Measurements from ENCODE around the gene ZNF397. TPM values are rescaled to one million over a fixed set of nuclear protein-coding genes. Genes with fewer than 3 reads are reported as not detected.

The ZNF397 gene
- total and polyA plus RNA-seq, 4 donors, result 12.2 to 53.8 (median 17.1) TPM

- Histone ChIP-seq H3K4me1 (ENCODE audit: control insufficient read depth in 5 of 5, insufficient read depth in 5 of 5, low read length in 5 of 5) (peaks cover 0 to 3% (median 0%) of the 10 kb centered on the region in 5 donors), H3K27me3 (ENCODE audit: control insufficient read depth in 3 of 3, insufficient read depth in 3 of 3, low read length in 2 of 3) (no peaks in the 10 kb centered on the region), H3K36me3 (ENCODE audit: control insufficient read depth in 4 of 4, insufficient read depth in 4 of 4, low read length in 4 of 4) (peaks cover 5 to 13% (median 9%) of the 10 kb centered on the region in 4 donors), H3K27ac (ENCODE audit: low read depth in 1 of 2, low read length in 1 of 2) (no peak overlapping the region), H3K9me3 (ENCODE audit: control insufficient read depth in 4 of 4, insufficient read depth in 3 of 4, low read length in 3 of 4) (peaks cover 0 to 2% (median under 1%) of the 10 kb centered on the region in 4 donors), H3K9ac (ENCODE audit: insufficient read depth in 1 of 2, low read length in 2 of 2) (no peak overlapping the region), H3K4me3 (no peak overlapping the region)
- ATAC-seq (ENCODE audit: insufficient read depth, low FRiP score) (no peak), DNase-seq (no peak)
- TF ChIP-seq CTCF (IDR thresholded peaks at IDR 0.05; ENCODE audit: control extremely low read depth, extremely low read depth), result no peak
- 88 to 94% methylated on average over 2 of the region's 2 CpGs for WGBS, 2 donors
Observed at GRCh38 chr18:35264409-35264808, 23.6 kb downstream of the ZNF397 start.

DNA sequence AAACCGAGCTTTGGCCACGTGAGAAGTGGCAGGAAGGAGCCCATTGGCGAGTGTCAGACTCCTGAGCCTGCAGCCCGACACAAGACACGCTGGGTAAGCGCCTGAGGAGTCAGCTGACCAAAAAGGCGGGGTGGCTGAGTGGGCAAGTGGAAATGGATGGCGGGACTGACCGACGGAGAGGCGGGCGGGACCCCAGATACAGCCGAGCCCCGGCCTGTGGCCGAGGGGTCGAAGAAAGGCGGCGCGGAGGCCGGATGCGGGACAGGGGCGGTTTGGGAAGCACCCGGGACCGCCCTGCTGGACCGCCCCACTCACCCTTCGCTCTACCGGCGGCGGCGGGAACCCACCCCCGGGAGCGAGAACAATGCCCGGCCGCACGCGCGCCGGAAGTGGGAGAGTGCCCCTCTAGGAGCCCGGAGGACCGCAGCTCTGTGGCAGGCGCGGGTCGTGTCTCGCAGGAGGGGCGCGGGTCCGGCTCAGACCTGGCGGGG, 26.4 kb downstream of the ZNF397 start:
- peaks cover 0 to 3% (median 0%) of the 10 kb centered on the region in 5 donors for H3K4me1 ChIP-seq (ENCODE audit: control insufficient read depth in 5 of 5, insufficient read depth in 5 of 5, low read length in 5 of 5)
- ATAC-seq (ENCODE audit: insufficient read depth, low FRiP score) (peak; percentile 98), DNase-seq (peak; percentile 91 to 94 (median 93))
- peak overlapping the region; percentile 71 for H3K4me3 ChIP-seq
- 0 to 1% methylated on average over 47 to 48 of the region's 48 CpGs for WGBS, 2 donors
- TF ChIP-seq CTCF (IDR thresholded peaks at IDR 0.05; ENCODE audit: control extremely low read depth, extremely low read depth), result no peak
- peaks cover 2 to 11% (median 6%) of the 10 kb centered on the region in 4 donors for H3K36me3 ChIP-seq (ENCODE audit: control insufficient read depth in 4 of 4, insufficient read depth in 4 of 4, low read length in 4 of 4)
- peaks cover 0 to 4% (median 1%) of the 10 kb centered on the region in 4 donors for H3K9me3 ChIP-seq (ENCODE audit: control insufficient read depth in 4 of 4, insufficient read depth in 3 of 4, low read length in 3 of 4)
- H3K9ac ChIP-seq (ENCODE audit: insufficient read depth in 1 of 2, low read length in 2 of 2), result peak overlapping the region; percentile 21 to 66
- H3K27ac ChIP-seq (ENCODE audit: low read depth in 1 of 2, low read length in 1 of 2), result peak overlapping the region; percentile 92
- H3K27me3 ChIP-seq (ENCODE audit: control insufficient read depth in 3 of 3, insufficient read depth in 3 of 3, low read length in 2 of 3), result no peaks in the 10 kb centered on the region

- no peak for ATAC-seq (ENCODE audit: insufficient read depth, low FRiP score)
- peak in 1 of 3 donors; percentile 36 for DNase-seq
- Histone ChIP-seq H3K9ac (ENCODE audit: insufficient read depth in 1 of 2, low read length in 2 of 2) (peak overlapping the region; percentile 26 to 28), H3K4me1 (ENCODE audit: control insufficient read depth in 5 of 5, insufficient read depth in 5 of 5, low read length in 5 of 5) (peaks cover 0 to 3% (median 0%) of the 10 kb centered on the region in 5 donors), H3K27me3 (ENCODE audit: control insufficient read depth in 3 of 3, insufficient read depth in 3 of 3, low read length in 2 of 3) (no peaks in the 10 kb centered on the region), H3K4me3 (peak overlapping the region; percentile 49), H3K27ac (ENCODE audit: low read depth in 1 of 2, low read length in 1 of 2) (peak overlapping the region in 1 of 2 donors; percentile 52), H3K9me3 (ENCODE audit: control insufficient read depth in 4 of 4, insufficient read depth in 3 of 4, low read length in 3 of 4) (peaks cover 0 to 4% (median 1%) of the 10 kb centered on the region in 4 donors), H3K36me3 (ENCODE audit: control insufficient read depth in 4 of 4, insufficient read depth in 4 of 4, low read length in 4 of 4) (peaks cover 2 to 8% (median 4%) of the 10 kb centered on the region in 4 donors)
- no peak for TF ChIP-seq CTCF (IDR thresholded peaks at IDR 0.05; ENCODE audit: control extremely low read depth, extremely low read depth)
- WGBS, 2 donors, result 38 to 41% methylated on average over 30 of the region's 30 CpGs
Observed at GRCh38 chr18:35267809-35268208, 27.0 kb downstream of the ZNF397 start.

Measured in lung (tissue), 12 donors.